Endothelial cell of umbilical vein (primary cell): Measurements from ENCODE around the gene BCR.

Experiments used
- EZH2 ChIP-seq: IDR thresholded peaks from 2 replicates; pipeline ENCODE4 v1.6.1; 2012; ENCODE audit warnings: borderline replicate concordance, low read depth, mild to moderate bottlenecking, moderate library complexity, low read length, inconsistent platforms; ENCODE audit not compliant: severe bottlenecking
- JUN ChIP-seq: IDR thresholded peaks from 2 replicates; pipeline ENCODE4 v1.6.1; 2011; ENCODE audit warnings: borderline replicate concordance, low read depth; ENCODE audit not compliant: insufficient read length, insufficient read depth
- POLR2AphosphoS5 ChIP-seq: IDR thresholded peaks from 2 replicates; pipeline ENCODE4 v1.6.1; 2012; ENCODE audit warnings: low read depth, mild to moderate bottlenecking, control low read depth, low read length, moderate library complexity; ENCODE audit not compliant: insufficient read depth
- TF ChIP-seq, protein P1 (sequence below), 2 donors: IDR thresholded peaks; 1 replicate in 1 of 2; 2 replicates in 1 of 2; pipeline ENCODE4 v1.5.1; 2011; ENCODE audit warnings: low read length in 2 of 2, mild to moderate bottlenecking in 2 of 2, moderate library complexity in 2 of 2, control low read depth in 1 of 2, inconsistent platforms in 1 of 2, low read depth in 1 of 2; ENCODE audit not compliant: insufficient read depth in 1 of 2; ENCODE audit errors: extremely low read depth in 1 of 2

- TF ChIP-seq, protein P1, sequence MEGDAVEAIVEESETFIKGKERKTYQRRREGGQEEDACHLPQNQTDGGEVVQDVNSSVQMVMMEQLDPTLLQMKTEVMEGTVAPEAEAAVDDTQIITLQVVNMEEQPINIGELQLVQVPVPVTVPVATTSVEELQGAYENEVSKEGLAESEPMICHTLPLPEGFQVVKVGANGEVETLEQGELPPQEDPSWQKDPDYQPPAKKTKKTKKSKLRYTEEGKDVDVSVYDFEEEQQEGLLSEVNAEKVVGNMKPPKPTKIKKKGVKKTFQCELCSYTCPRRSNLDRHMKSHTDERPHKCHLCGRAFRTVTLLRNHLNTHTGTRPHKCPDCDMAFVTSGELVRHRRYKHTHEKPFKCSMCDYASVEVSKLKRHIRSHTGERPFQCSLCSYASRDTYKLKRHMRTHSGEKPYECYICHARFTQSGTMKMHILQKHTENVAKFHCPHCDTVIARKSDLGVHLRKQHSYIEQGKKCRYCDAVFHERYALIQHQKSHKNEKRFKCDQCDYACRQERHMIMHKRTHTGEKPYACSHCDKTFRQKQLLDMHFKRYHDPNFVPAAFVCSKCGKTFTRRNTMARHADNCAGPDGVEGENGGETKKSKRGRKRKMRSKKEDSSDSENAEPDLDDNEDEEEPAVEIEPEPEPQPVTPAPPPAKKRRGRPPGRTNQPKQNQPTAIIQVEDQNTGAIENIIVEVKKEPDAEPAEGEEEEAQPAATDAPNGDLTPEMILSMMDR (IDR thresholded peaks at IDR 0.05; ENCODE audit: extremely low read depth in 1 of 2, insufficient read depth in 1 of 2, low read depth in 1 of 2, low read length in 2 of 2): no peak
- no peak for TF ChIP-seq JUN
- TF ChIP-seq EZH2: no peak
- TF ChIP-seq POLR2AphosphoS5: no peak
Measured at GRCh38 chr22:23286296-23286695, 106.0 kb downstream of the BCR start.
